HepG2 (cell line): ENCODE data around the gene CISH. TPM values are rescaled to one million over a fixed set of nuclear protein-coding genes. Genes with fewer than 3 reads are reported as not detected.
A peak's percentile ranks its signal among the peaks of the same experiment; 100 is the strongest.

Experiments used
- CSRNP2 ChIP-seq: sonication (generic); formaldehyde crosslinking; conservative IDR thresholded peaks from 2 replicates; pipeline ENCODE4 v1.8.0; 2022; ENCODE audit warnings: low read depth, missing genetic modification reagents
- FOXA3 ChIP-seq: IDR thresholded peaks from 2 replicates; pipeline ENCODE4 v1.6.1; 2016; ENCODE audit warnings: missing genetic modification reagents, missing compliant biosample characterization
- HNRNPK ChIP-seq: fragments of 200-400 bp; formaldehyde crosslinking; IDR thresholded peaks from 2 replicates; pipeline ENCODE4 v1.6.1; 2018; ENCODE audit warnings: low read length, low read depth, moderate library complexity, mild to moderate bottlenecking; ENCODE audit not compliant: poor library complexity, severe bottlenecking
- HOXA5 ChIP-seq: sonication (generic); formaldehyde crosslinking; IDR thresholded peaks from 2 replicates; pipeline ENCODE4 v1.4.0; 2020; ENCODE audit warnings: missing genetic modification reagents
- JUNB ChIP-seq: sonication (generic); formaldehyde crosslinking; IDR thresholded peaks from 2 replicates; pipeline ENCODE4 v1.8.0; 2022; ENCODE audit warnings: missing genetic modification reagents, mild to moderate bottlenecking, borderline replicate concordance
- KDM3A ChIP-seq: IDR thresholded peaks from 2 replicates; pipeline ENCODE4 v1.6.1; 2018; ENCODE audit warnings: low read depth, missing compliant biosample characterization
- MXI1 ChIP-seq: IDR thresholded peaks from 3 replicates; pipeline ENCODE4 v1.6.1; 2012; ENCODE audit warnings: low read depth, low read length, inconsistent platforms, borderline replicate concordance
- NFKB2 ChIP-seq: sonication (generic); formaldehyde crosslinking; IDR thresholded peaks from 2 replicates; pipeline ENCODE4 v1.4.0; 2020; ENCODE audit warnings: missing genetic modification reagents, borderline replicate concordance
- PHF8 ChIP-seq: sonication (generic); formaldehyde crosslinking; IDR thresholded peaks from 2 replicates; pipeline ENCODE4 v1.5.0; 2020; ENCODE audit warnings: missing genetic modification reagents
- SP2 ChIP-seq: sonication (generic); formaldehyde crosslinking; IDR thresholded peaks from 2 replicates; pipeline ENCODE4 v1.5.1; 2020; ENCODE audit warnings: mild to moderate bottlenecking, missing genetic modification reagents
- SYNCRIP ChIP-seq: fragments of 200-400 bp; formaldehyde crosslinking; IDR thresholded peaks from 2 replicates; pipeline ENCODE4 v1.6.1; 2018; ENCODE audit warnings: mild to moderate bottlenecking, low read depth, low read length; ENCODE audit not compliant: insufficient read depth
- TBL1XR1 ChIP-seq: fragments of 150-350 bp; IDR thresholded peaks from 2 replicates; pipeline ENCODE4 v1.6.1; 2014; ENCODE audit warnings: borderline replicate concordance, low read length; ENCODE audit not compliant: partially characterized antibody
- ZGPAT ChIP-seq: IDR thresholded peaks from 2 replicates; pipeline ENCODE4 v1.6.1; 2016; ENCODE audit warnings: mild to moderate bottlenecking
- ZNF329 ChIP-seq: sonication (generic); formaldehyde crosslinking; IDR thresholded peaks from 2 replicates; pipeline ENCODE4 v1.9.0; 2021; ENCODE audit warnings: low read depth, mild to moderate bottlenecking, missing genetic modification reagents
- ZNF646 ChIP-seq: sonication (generic); formaldehyde crosslinking; IDR thresholded peaks from 2 replicates; pipeline ENCODE4 v1.9.0; 2021; ENCODE audit warnings: mild to moderate bottlenecking, missing genetic modification reagents
- ZNF691 ChIP-seq: sonication (generic); formaldehyde crosslinking; IDR thresholded peaks from 2 replicates; pipeline ENCODE4 v1.4.0; 2020; ENCODE audit warnings: missing genetic modification reagents, low read depth, mild to moderate bottlenecking, borderline replicate concordance
- polyA plus RNA-seq, 8 experiments: library from polyadenylated mRNA; depleted of rRNA in 3 of 8; stranded (reverse) in 7 of 8; unstranded in 1 of 8; fragments of >200 nt; fragmentation: Illumina TruSeq in 4 of 8; extraction: Trizol in 4 of 8; gene quantifications; 2 replicates each; pipeline versions ENCODE4 v1.2.1 to v1.2.3, GENCODE V29; 2011 to 2016; ENCODE audit warnings: low read depth in 4 of 8, missing spikeins in 1 of 8, mixed read lengths in 1 of 8; ENCODE audit not compliant: insufficient read depth in 1 of 8
- total RNA-seq, 5 experiments: library from RNA; depleted of rRNA; stranded (reverse); fragments of >200 nt; fragmentation: Illumina TruSeq; extraction: Trizol; gene quantifications; 2 replicates each; pipeline ENCODE4 v1.2.3, GENCODE V29; 2016; ENCODE audit warnings: low read depth in 1 of 5
- TF ChIP-seq, protein P1 (sequence below): sonication (generic); formaldehyde crosslinking; IDR thresholded peaks from 2 replicates; pipeline ENCODE4 v1.4.0; 2020; ENCODE audit warnings: missing genetic modification reagents; ENCODE audit errors: not compliant biosample characterization

CISH gene
- total and polyA plus RNA-seq, 2 of the 13 experiments (the other 11 are each of a cell fraction or from before 2014, with no cell fraction given), result 0.91 to 1.5 TPM

GRCh38 chr3:50567386-50568167, 44.0 kb downstream of the CISH start, which contains the start of gene C3orf18 (continued):
- TF ChIP-seq ZNF646, result no peak
- TF ChIP-seq CSRNP2, result no peak
- no peak for TF ChIP-seq JUNB (CRISPR knock-in tag)
- TF ChIP-seq, protein P1, sequence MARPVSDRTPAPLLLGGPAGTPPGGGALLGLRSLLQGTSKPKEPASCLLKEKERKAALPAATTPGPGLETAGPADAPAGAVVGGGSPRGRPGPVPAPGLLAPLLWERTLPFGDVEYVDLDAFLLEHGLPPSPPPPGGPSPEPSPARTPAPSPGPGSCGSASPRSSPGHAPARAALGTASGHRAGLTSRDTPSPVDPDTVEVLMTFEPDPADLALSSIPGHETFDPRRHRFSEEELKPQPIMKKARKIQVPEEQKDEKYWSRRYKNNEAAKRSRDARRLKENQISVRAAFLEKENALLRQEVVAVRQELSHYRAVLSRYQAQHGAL (CRISPR knock-in tag), result no peak
- TF ChIP-seq FOXA3, result no peak
- no peak for TF ChIP-seq SYNCRIP
- no peak for TF ChIP-seq ZNF329
- peak; percentile 43 for TF ChIP-seq PHF8 (CRISPR knock-in tag)
- 0 out of 2 replicates have a peak, but pooled peaks have one; percentile 25 for TF ChIP-seq KDM3A (CRISPR knock-in tag)
- TF ChIP-seq ZGPAT (CRISPR knock-in tag), result 0 out of 2 replicates have a peak, but pooled peaks have one; percentile 21
- peak; percentile 92 for TF ChIP-seq SP2 (CRISPR knock-in tag)
- TF ChIP-seq HOXA5, result peak; percentile 34; the same call in 1 of the 2 replicates
- TF ChIP-seq NFKB2, result peak; percentile 28; the same call in 1 of the 2 replicates
- TF ChIP-seq HNRNPK, result peak; percentile 16
- peak; percentile 20; the same call in 1 of the 3 replicates for TF ChIP-seq MXI1
- TF ChIP-seq TBL1XR1, result no peak
- peak; percentile 100 for TF ChIP-seq ZNF691
